ENCODE results near the gene EID1.

EID1 gene

GRCh38 chr15:48913141-48913540 is 35.2 kb downstream of the EID1 start:
- no peak overlapping the region for H2AFZ ChIP-seq (ENCODE audit: low read depth)
- H3K4me3 ChIP-seq (IDR thresholded peaks at IDR 0.05; ENCODE audit: insufficient read depth, low read depth, low read length) = no peak overlapping the region
- H4K20me1 ChIP-seq (ENCODE audit: insufficient read depth) = no peaks in the 10 kb centered on the region
- H3K27ac ChIP-seq = no peak overlapping the region
- no peak overlapping the region for H3K9ac ChIP-seq
- no peaks in the 10 kb centered on the region for H3K79me2 ChIP-seq (ENCODE audit: insufficient read depth, low read depth)
- no peak overlapping the region for H3K4me2 ChIP-seq
- no peaks in the 10 kb centered on the region for H3K36me3 ChIP-seq (ENCODE audit: insufficient read depth)
- no peaks in the 10 kb centered on the region for H3K27me3 ChIP-seq (ENCODE audit: insufficient read depth, low read depth)
- TF ChIP-seq, protein P1, sequence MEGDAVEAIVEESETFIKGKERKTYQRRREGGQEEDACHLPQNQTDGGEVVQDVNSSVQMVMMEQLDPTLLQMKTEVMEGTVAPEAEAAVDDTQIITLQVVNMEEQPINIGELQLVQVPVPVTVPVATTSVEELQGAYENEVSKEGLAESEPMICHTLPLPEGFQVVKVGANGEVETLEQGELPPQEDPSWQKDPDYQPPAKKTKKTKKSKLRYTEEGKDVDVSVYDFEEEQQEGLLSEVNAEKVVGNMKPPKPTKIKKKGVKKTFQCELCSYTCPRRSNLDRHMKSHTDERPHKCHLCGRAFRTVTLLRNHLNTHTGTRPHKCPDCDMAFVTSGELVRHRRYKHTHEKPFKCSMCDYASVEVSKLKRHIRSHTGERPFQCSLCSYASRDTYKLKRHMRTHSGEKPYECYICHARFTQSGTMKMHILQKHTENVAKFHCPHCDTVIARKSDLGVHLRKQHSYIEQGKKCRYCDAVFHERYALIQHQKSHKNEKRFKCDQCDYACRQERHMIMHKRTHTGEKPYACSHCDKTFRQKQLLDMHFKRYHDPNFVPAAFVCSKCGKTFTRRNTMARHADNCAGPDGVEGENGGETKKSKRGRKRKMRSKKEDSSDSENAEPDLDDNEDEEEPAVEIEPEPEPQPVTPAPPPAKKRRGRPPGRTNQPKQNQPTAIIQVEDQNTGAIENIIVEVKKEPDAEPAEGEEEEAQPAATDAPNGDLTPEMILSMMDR (conservative IDR thresholded peaks at IDR 0.05; ENCODE audit: low read depth, low read length) = no peak
- no peaks in the 10 kb centered on the region for H3K4me1 ChIP-seq (ENCODE audit: low read depth, poor library complexity, severe bottlenecking)

- Histone ChIP-seq H3K79me2 (ENCODE audit: insufficient read depth, low read depth) (no peaks in the 10 kb centered on the region), H3K27me3 (ENCODE audit: insufficient read depth, low read depth) (no peaks in the 10 kb centered on the region), H3K27ac (no peak overlapping the region), H3K4me3 (IDR thresholded peaks at IDR 0.05; ENCODE audit: insufficient read depth, low read depth, low read length) (no peak overlapping the region), H3K9ac (no peak overlapping the region), H2AFZ (ENCODE audit: low read depth) (no peak overlapping the region), H4K20me1 (ENCODE audit: insufficient read depth) (no peaks in the 10 kb centered on the region), H3K4me1 (ENCODE audit: low read depth, poor library complexity, severe bottlenecking) (no peaks in the 10 kb centered on the region), H3K36me3 (ENCODE audit: insufficient read depth) (no peaks in the 10 kb centered on the region), H3K4me2 (no peak overlapping the region)
- TF ChIP-seq, protein P1 (conservative IDR thresholded peaks at IDR 0.05; ENCODE audit: low read depth, low read length) = no peak
These were observed 36.8 kb downstream of the EID1 start for GRCh38 chr15:48914717-48915116.

DNA sequence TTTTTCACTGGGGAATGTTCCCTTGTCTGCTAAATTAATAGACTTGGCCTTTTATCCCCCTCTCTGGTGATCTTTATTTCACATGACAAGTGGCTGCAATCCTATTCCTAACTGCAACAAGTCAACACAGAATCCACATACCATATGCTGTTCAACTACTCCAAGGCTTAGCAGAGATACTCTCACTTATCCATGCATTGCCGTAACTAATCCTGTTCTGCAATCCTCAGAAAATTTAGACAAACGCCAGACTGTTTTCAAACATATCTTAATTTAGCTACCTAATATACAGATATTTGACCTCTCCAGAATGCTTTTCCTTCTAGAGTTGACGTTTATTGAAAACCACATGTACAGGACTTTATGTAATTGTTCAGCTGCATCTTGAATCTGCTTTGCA is 37.9 kb downstream of the EID1 start:
- Histone ChIP-seq H3K4me1 (ENCODE audit: low read depth, poor library complexity, severe bottlenecking) (no peaks in the 10 kb centered on the region), H3K79me2 (ENCODE audit: insufficient read depth, low read depth) (no peaks in the 10 kb centered on the region), H2AFZ (ENCODE audit: low read depth) (no peak overlapping the region), H3K36me3 (ENCODE audit: insufficient read depth) (no peaks in the 10 kb centered on the region), H3K4me3 (IDR thresholded peaks at IDR 0.05; ENCODE audit: insufficient read depth, low read depth, low read length) (no peak overlapping the region), H3K9ac (no peak overlapping the region), H4K20me1 (ENCODE audit: insufficient read depth) (no peaks in the 10 kb centered on the region), H3K4me2 (no peak overlapping the region), H3K27me3 (ENCODE audit: insufficient read depth, low read depth) (no peaks in the 10 kb centered on the region), H3K27ac (no peak overlapping the region)
- TF ChIP-seq, protein P1 (conservative IDR thresholded peaks at IDR 0.05; ENCODE audit: low read depth, low read length) = no peak

DNA sequence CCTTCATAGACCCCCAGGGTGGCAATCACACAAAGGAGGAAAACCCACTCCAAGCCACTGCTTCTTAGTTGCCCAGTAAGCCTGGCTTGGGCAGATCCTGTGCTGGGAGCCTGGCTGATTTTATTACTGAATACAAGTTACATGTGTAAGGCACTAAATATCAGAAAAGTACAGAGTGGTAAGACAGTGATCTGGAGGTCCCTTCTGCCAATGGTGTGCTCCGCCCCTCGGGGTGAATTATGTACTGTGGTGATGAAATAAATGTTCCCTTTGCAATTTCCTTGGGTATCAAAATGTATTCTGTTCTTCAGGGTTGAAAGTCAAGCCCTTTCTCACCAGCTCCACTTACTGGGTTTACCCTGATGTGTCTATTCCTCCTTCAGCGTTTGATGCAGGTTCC is 38.8 kb downstream of the EID1 start:
- no peak overlapping the region for H3K4me3 ChIP-seq (IDR thresholded peaks at IDR 0.05; ENCODE audit: insufficient read depth, low read depth, low read length)
- no peaks in the 10 kb centered on the region for H3K27me3 ChIP-seq (ENCODE audit: insufficient read depth, low read depth)
- no peak overlapping the region for H2AFZ ChIP-seq (ENCODE audit: low read depth)
- H3K4me1 ChIP-seq (ENCODE audit: low read depth, poor library complexity, severe bottlenecking) = no peaks in the 10 kb centered on the region
- no peaks in the 10 kb centered on the region for H3K36me3 ChIP-seq (ENCODE audit: insufficient read depth)
- no peaks in the 10 kb centered on the region for H4K20me1 ChIP-seq (ENCODE audit: insufficient read depth)
- TF ChIP-seq, protein P1 (conservative IDR thresholded peaks at IDR 0.05; ENCODE audit: low read depth, low read length) = no peak
- H3K4me2 ChIP-seq = no peak overlapping the region
- H3K27ac ChIP-seq = no peak overlapping the region
- H3K79me2 ChIP-seq (ENCODE audit: insufficient read depth, low read depth) = no peaks in the 10 kb centered on the region
- H3K9ac ChIP-seq = no peak overlapping the region

Measured in KMS-11 (cell line).